ENCODE measurements around the gene MANF. TPM values are rescaled to one million over a fixed set of nuclear protein-coding genes. Genes with fewer than 3 reads are reported as not detected.

The MANF gene
- total and polyA plus RNA-seq, 2 donors from 2014 or later, result 96.5 to 224 TPM

- intact Hi-C loops (cut with DNase I), result no loop called here
- DNase-seq (no peak), FAIRE-seq (no peak)
- no peaks in the 10 kb centered on the region for H3K27me3 ChIP-seq (ENCODE audit: control insufficient read depth, insufficient read depth, low read length)
- peaks cover 5 to 19% (median 13%) of the 10 kb centered on the region in 3 donors for H3K36me3 ChIP-seq (ENCODE audit: control insufficient read depth in 2 of 3, insufficient read depth in 3 of 3, low read length in 3 of 3)
- H3K9me3 ChIP-seq (ENCODE audit: control insufficient read depth in 2 of 3, insufficient read depth in 1 of 3, low read length in 3 of 3), result no peaks in the 10 kb centered on the region
- H3K27ac ChIP-seq (ENCODE audit: low read depth in 2 of 2, low read length in 2 of 2), result no peak overlapping the region
- no peak overlapping the region for H3K9ac ChIP-seq (ENCODE audit: low read length in 3 of 3)
- no peak for TF ChIP-seq CTCF (IDR thresholded peaks at IDR 0.05; ENCODE audit: borderline replicate concordance, extremely low read depth, insufficient read depth)
- H3K4me1 ChIP-seq (ENCODE audit: control insufficient read depth in 2 of 3, insufficient read depth in 2 of 3, low read depth in 1 of 3, low read length in 3 of 3), result no peaks in the 10 kb centered on the region
- no peak overlapping the region for H3K4me3 ChIP-seq (ENCODE audit: low read length in 3 of 3)
Measured at GRCh38 chr3:51401735-51402134, 16.6 kb downstream of the MANF start.

- Histone ChIP-seq H3K9ac (ENCODE audit: low read length in 3 of 3) (no peak overlapping the region), H3K9me3 (ENCODE audit: control insufficient read depth in 2 of 3, insufficient read depth in 1 of 3, low read length in 3 of 3) (no peaks in the 10 kb centered on the region), H3K4me1 (ENCODE audit: control insufficient read depth in 2 of 3, insufficient read depth in 2 of 3, low read depth in 1 of 3, low read length in 3 of 3) (no peaks in the 10 kb centered on the region), H3K4me3 (ENCODE audit: low read length in 3 of 3) (no peak overlapping the region), H3K27me3 (ENCODE audit: control insufficient read depth, insufficient read depth, low read length) (no peaks in the 10 kb centered on the region), H3K36me3 (ENCODE audit: control insufficient read depth in 2 of 3, insufficient read depth in 3 of 3, low read length in 3 of 3) (peaks cover under 1 to 17% (median 15%) of the 10 kb centered on the region in 3 donors), H3K27ac (ENCODE audit: low read depth in 2 of 2, low read length in 2 of 2) (no peak overlapping the region)
- intact Hi-C loops (cut with DNase I), result no loop called here
- no peak for TF ChIP-seq CTCF (IDR thresholded peaks at IDR 0.05; ENCODE audit: borderline replicate concordance, extremely low read depth, insufficient read depth)
- DNase-seq (no peak), FAIRE-seq (no peak)
Measured at GRCh38 chr3:51403675-51404074, 18.6 kb downstream of the MANF start.

- DNase-seq, result no peak
- H3K27ac ChIP-seq (ENCODE audit: low read depth in 2 of 2, low read length in 2 of 2), result no peak overlapping the region
- intact Hi-C loops (cut with DNase I), result no loop called here
- H3K4me1 ChIP-seq (ENCODE audit: control insufficient read depth in 2 of 3, insufficient read depth in 2 of 3, low read depth in 1 of 3, low read length in 3 of 3), result no peaks in the 10 kb centered on the region
- H3K9ac ChIP-seq (ENCODE audit: low read length in 3 of 3), result no peak overlapping the region
- peaks cover 0 to 23% (median 23%) of the 10 kb centered on the region in 3 donors for H3K36me3 ChIP-seq (ENCODE audit: control insufficient read depth in 2 of 3, insufficient read depth in 3 of 3, low read length in 3 of 3)
- H3K9me3 ChIP-seq (ENCODE audit: control insufficient read depth in 2 of 3, insufficient read depth in 1 of 3, low read length in 3 of 3), result no peaks in the 10 kb centered on the region
- no peak for TF ChIP-seq CTCF (IDR thresholded peaks at IDR 0.05; ENCODE audit: borderline replicate concordance, extremely low read depth, insufficient read depth)
- no peak overlapping the region for H3K4me3 ChIP-seq (ENCODE audit: low read length in 3 of 3)
- no peak for FAIRE-seq
- H3K27me3 ChIP-seq (ENCODE audit: control insufficient read depth, insufficient read depth, low read length), result no peaks in the 10 kb centered on the region
Measured at GRCh38 chr3:51408021-51408420, 22.9 kb downstream of the MANF start.

- Histone ChIP-seq H3K36me3 (ENCODE audit: control insufficient read depth in 2 of 3, insufficient read depth in 3 of 3, low read length in 3 of 3) (peaks cover 0 to 28% (median 22%) of the 10 kb centered on the region in 3 donors), H3K9me3 (ENCODE audit: control insufficient read depth in 2 of 3, insufficient read depth in 1 of 3, low read length in 3 of 3) (no peaks in the 10 kb centered on the region)
Measured at GRCh38 chr3:51408813-51409212, 23.7 kb downstream of the MANF start.

More at GRCh38 chr3:51408813-51409212, 23.7 kb downstream of the MANF start:
- DNase-seq (no peak), FAIRE-seq (no peak)
- no peak for TF ChIP-seq CTCF (IDR thresholded peaks at IDR 0.05; ENCODE audit: borderline replicate concordance, extremely low read depth, insufficient read depth)
- Histone ChIP-seq H3K4me3 (ENCODE audit: low read length in 3 of 3) (no peak overlapping the region), H3K27me3 (ENCODE audit: control insufficient read depth, insufficient read depth, low read length) (no peaks in the 10 kb centered on the region), H3K27ac (ENCODE audit: low read depth in 2 of 2, low read length in 2 of 2) (no peak overlapping the region), H3K4me1 (ENCODE audit: control insufficient read depth in 2 of 3, insufficient read depth in 2 of 3, low read depth in 1 of 3, low read length in 3 of 3) (no peaks in the 10 kb centered on the region), H3K9ac (ENCODE audit: low read length in 3 of 3) (no peak overlapping the region)
- intact Hi-C loops (cut with DNase I), result no loop called here

Data from kidney (tissue), 14 donors.